ENCODE data around the gene OR2T11.
"Not testable (repeated sequence)": the region's sequence is repeated elsewhere in the genome, so short reads cannot be mapped to it uniquely, and the experiment has no call there.

OR2T11 gene

DNA sequence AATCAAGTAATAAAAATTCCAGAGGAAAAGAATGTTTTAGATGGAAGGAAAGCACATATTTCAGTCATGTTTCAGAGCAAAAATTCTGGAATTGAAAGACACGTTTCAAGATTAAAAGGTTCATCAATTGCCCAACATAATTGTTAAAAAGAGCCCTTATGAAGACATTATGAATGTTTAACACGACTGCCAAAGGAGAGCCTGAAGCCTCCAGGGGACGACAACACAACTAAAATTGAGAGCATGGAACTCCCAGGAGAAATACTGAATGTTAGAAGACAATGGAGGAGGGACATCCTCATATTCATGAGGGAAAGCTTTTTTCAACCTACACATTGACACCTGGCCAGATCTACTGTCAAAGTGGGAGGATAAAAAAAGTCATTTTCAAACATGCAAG, 16.0 kb downstream of the OR2T11 start:
- no peak for DNase-seq

GRCh38 chr1:248618119-248618518, 16.8 kb downstream of the OR2T11 start:
- no peak for DNase-seq

- no peak for DNase-seq
These were observed 21.1 kb downstream of the OR2T11 start for GRCh38 chr1:248613742-248614141.

GRCh38 chr1:248611883-248612414, 22.9 kb downstream of the OR2T11 start:
- no peak for DNase-seq

DNA sequence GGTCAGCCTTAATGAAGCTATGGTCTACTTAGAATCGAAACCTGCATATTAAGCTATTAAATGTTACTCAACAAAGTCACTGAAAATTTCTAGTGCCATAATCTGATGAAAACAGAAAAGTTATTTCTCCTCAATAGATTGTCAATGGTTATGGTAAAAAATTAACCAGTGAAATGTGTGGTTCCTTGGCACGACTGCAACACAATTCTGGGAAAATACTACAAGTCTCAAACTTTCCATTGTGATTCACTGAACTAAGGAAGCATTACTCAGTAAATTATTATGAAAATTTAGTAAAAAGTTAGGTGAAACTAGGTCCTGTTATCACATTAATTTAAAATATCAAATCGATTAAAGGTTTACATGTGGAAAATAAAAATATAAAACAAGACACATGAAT, 24.6 kb downstream of the OR2T11 start:
- no peak for DNase-seq

GRCh38 chr1:248599396-248599795, 35.5 kb downstream of the OR2T11 start:
- no peak for DNase-seq

DNA sequence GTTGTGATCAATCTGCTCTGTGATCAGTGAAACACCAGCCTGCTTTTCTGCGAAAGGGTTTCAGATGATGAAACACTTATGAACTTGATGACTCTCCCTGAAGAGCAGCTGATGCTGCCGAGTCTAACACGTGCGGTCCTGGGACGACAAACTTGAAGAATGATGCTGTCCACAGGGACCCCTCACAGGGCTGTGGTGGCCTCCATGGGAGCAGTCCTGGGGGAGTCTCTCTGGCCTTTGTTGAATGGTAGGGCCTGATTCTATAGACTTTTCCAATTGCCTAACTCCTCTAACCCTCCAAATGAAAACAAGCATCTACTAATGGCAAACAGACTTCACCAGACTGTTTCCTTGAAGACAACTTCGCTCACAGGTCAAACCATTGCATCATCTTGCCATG, 37.3 kb downstream of the OR2T11 start, which contains the start of gene OR2T10:
Gene OR2T10 (minus strand): TSS at position 112 of the 400 bp plus-strand sequence. CDS start 3,932 bp downstream, outside the sequence.
- no peak for DNase-seq

GRCh38 chr1:248596615-248597014, 38.3 kb downstream of the OR2T11 start:
- no peak for DNase-seq

DNA sequence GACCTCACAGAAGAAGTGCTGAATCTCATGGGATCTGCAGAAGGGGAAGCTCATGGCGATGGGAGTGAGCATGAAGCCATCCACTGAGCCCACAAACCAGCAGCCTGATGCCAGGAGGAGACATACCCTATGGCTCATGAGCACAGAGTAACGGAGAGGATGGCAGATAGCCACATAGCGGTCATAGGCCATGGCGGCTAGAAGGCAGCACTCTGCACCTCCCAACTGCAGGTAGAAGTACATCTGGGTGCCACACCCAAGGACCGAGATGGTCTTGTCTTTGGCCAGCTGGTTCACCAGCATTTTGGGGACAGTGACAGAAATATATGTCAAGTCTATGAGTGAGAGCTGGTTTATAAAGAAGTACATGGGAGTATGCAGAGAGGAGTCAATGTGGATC, 41.7 kb downstream of the OR2T11 start:
- no peak for DNase-seq

GRCh38 chr1:248592655-248593054, 42.2 kb downstream of the OR2T11 start:
- no peak for DNase-seq

GRCh38 chr1:248590055-248590454, 44.8 kb downstream of the OR2T11 start:
- no peak for DNase-seq

DNA sequence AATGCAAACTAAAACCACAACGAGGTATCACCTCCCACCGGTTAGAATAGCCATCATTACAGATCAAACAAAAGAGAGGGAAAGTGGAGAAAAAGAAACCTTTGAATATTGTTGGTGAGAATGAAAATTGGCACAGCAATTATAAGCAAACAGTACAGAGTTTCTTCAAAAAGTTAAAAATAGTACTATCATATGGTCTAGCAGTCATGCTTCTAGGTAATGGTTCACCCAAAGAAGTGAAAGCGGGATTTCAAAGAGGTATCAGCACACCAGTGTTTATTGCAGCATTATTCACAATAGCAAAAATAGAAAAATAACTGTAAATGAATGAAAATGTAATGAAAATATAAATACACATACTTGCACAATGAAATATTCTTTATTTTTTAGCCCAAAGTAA, 45.6 kb downstream of the OR2T11 start:
- DNase-seq, result no peak

DNA sequence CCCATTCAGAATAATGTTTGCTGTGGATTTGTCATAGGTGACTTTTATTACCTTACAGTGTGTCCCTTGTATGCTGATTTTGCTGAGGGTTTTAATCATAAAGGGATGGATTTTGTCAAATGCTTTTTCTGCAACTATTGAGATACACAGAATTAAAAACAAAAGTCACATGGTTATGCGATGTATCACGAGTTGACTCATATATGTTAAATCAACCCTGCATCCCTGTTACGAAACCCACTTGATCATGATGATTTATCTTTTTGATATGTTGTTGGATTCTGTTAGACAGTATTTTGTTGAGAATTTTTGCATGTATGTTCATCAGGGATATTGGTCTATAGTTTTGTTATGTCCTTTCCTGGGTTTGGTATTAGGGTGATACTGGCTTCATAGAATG, 49.6 kb downstream of the OR2T11 start:
- DNase-seq, result no peak

GRCh38 chr1:248576260-248576980, 58.5 kb downstream of the OR2T11 start:
- DNase-seq, result no peak

DNA sequence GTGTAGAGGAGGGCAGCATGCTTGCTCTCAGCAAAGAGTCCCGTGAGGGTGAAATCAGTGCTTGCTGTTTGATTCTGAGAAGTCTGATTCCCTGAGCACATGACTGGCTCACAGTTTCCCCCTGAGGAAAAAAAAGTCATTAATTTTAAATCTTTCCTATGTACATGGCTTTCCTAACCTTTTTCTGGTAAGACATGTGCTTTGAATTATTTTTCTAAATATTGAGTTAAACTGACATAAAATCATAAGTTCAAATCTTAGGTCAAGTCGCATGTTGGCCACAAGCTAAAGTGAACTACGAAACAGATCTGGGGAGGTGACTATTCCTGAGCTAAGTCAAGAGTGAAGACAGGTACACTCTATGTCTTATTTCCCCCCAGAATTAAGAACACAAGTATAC, 60.2 kb downstream of the OR2T11 start, which contains the start of gene OR2T34:
Gene OR2T34 (minus strand): TSS at position 101 of the 400 bp plus-strand sequence. CDS start 0 bp downstream, at position 101.
- DNase-seq, result not testable (repeated sequence)

DNA sequence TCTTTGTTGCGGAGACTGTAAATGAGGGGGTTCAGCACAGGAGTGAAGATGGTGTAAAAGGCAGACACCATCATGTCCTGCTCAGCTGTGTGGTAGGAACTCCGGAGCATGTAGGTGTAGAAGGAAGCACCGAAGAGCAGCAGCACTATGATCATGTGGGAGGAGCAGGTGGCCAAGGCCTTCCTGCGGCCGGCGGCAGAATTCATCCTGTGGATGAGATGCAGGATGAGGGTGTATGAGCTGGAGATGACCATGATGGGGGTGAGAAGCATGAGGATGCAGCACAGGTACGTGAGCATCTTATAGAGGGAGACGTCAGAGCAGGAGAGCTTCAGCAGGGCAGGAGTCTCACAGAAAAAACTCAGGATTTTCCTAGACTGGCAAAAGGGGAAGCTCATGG, 61.0 kb downstream of the OR2T11 start:
- not testable (repeated sequence) for DNase-seq

Data from effector CD8-positive, alpha-beta T cell (primary cell).